ENCODE measurements around the gene RIOK2. TPM values are rescaled to one million over a fixed set of nuclear protein-coding genes. Genes with fewer than 3 reads are reported as not detected.

The RIOK2 gene
- total and polyA plus RNA-seq, 10 of the 15 experiments (the other 5 are each of a cell fraction or from before 2014, with no cell fraction given), result 23.0 to 69.1 (median 33.3) TPM

DNA sequence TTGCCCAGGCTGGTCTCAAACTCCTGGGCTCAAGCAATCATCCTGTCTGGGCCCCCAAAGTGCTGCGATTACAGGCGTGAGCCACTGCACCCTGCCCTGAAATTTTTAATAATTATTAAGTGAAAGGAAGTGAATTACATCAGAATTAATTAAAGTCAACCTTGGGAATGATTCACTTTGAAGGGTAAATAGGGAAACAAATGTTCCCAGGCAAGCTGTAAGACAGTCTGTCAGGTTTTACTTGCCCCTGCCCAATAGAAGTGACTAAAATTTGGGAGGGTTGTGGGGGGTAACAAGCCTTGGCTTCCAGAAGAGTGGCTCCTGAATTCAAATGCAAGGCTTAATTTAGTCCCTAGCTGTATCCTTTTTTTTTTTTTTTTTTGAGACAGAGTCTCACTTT lies 39.3 kb downstream of the RIOK2 start:
- CTCF ChIA-PET, result interaction anchor here (1.0 to 8.0 kb wide), 15 partner anchors 18 to 393 kb away, joined by 3 to 165 read pairs (median 10); no protein-coding TSS in a partner anchor

More for the DNA sequence above, 39.3 kb downstream of the RIOK2 start:
- no peaks in the 10 kb centered on the region for H3K79me2 ChIP-seq (ENCODE audit: control insufficient read depth, insufficient read depth, low read length)
- H3K9me3 ChIP-seq (replicated peaks; ENCODE audit: control insufficient read depth, insufficient read depth, low read length), result no peaks in the 10 kb centered on the region
- H3K4me2 ChIP-seq (ENCODE audit: control insufficient read depth, insufficient read depth), result no peak overlapping the region
- FAIRE-seq, result no peak
- intact Hi-C loops (cut with micrococcal nuclease; ENCODE audit: unreplicated experiment), result loop anchor here (2.0 to 5.0 kb wide), 2 partner anchors 101 to 271 kb away; no protein-coding TSS in a partner anchor
- no peak for ATAC-seq
- H3K4me1 ChIP-seq (ENCODE audit: control insufficient read depth, insufficient read depth, low read length), result no peaks in the 10 kb centered on the region
- no peak overlapping the region for H3K9ac ChIP-seq (ENCODE audit: control insufficient read depth, insufficient read depth, low read length)
- H3K4me3 ChIP-seq, result no peak overlapping the region
- WGBS (ENCODE audit: insufficient coverage, insufficient replicate concordance, low lambda C conversion rate, missing lambda C conversion rate), result 75% methylated on average over 2 of the region's 2 CpGs
- RAD21 ChIA-PET (ENCODE audit: unreplicated experiment), result interaction anchor here (1.1 to 6.5 kb wide), 10 partner anchors 17 to 391 kb away, joined by 3 to 86 read pairs (median 6); partner anchors contain the start of gene RIOK2
- H3K36me3 ChIP-seq (ENCODE audit: control insufficient read depth in 2 of 2, insufficient read depth in 2 of 2, low read length in 1 of 2), result no peaks in the 10 kb centered on the region
- no TSS peak for BruUV-seq (replicated peaks)
- SMC1A ChIA-PET (ENCODE audit: uncharacterized antibody, unreplicated experiment), result interaction anchor here (1.4 to 4.5 kb wide), 9 partner anchors 13 to 391 kb away, joined by 4 to 106 read pairs (median 5); no protein-coding TSS in a partner anchor
- H3K27ac ChIP-seq (ENCODE audit: control insufficient read depth, insufficient read depth), result no peak overlapping the region
- TF ChIP-seq IRF4 (IDR thresholded peaks at IDR 0.05; ENCODE audit: low read depth, low read length) (no peak), NFIC (IDR thresholded peaks at IDR 0.05; ENCODE audit: low read depth, low read length) (no peak), STAT3 (IDR thresholded peaks at IDR 0.05; ENCODE audit: low read depth, low read length) (no peak), POLR2A (IDR thresholded peaks at IDR 0.05; ENCODE audit: low read depth, low read length) (no peak), MYC (IDR thresholded peaks at IDR 0.05; ENCODE audit: insufficient read depth, insufficient read length, insufficient replicate concordance, low read length, severe bottlenecking) (no peak)
- TF ChIP-seq, protein P1, sequence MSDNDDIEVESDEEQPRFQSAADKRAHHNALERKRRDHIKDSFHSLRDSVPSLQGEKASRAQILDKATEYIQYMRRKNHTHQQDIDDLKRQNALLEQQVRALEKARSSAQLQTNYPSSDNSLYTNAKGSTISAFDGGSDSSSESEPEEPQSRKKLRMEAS (IDR thresholded peaks at IDR 0.05; ENCODE audit: low read depth, low read length), result no peak
- POLR2A ChIA-PET, result interaction anchor here (0.6 to 1.6 kb wide), 2 partner anchors 16 to 46 kb away, joined by 3 read pairs; no protein-coding TSS in a partner anchor
- H3K27me3 ChIP-seq (replicated peaks in 1 of 2; ENCODE audit: control insufficient read depth in 2 of 2, insufficient read depth in 2 of 2, low read length in 1 of 2), result no peaks in the 10 kb centered on the region
- DNase-seq (ENCODE audit: low read depth, low spot score), result no peak
- no peaks in the 10 kb centered on the region for H4K20me1 ChIP-seq (ENCODE audit: control insufficient read depth, insufficient read depth)
- no peak overlapping the region for H2AFZ ChIP-seq (ENCODE audit: control insufficient read depth, low read depth, low read length)
- in situ Hi-C loops (cut with MboI), result loop anchor here (5.0 kb wide), 1 partner anchor 96 kb away; no protein-coding TSS in a partner anchor

Measured in GM12878 (cell line).